Transverse colon (tissue), 4 donors: ENCODE data around the gene HRH4. TPM values are rescaled to one million over a fixed set of nuclear protein-coding genes. Genes with fewer than 3 reads are reported as not detected.

Experiments used
- DNase-seq: peaks from one replicate; pipeline ENCODE4 v3.0.0-alpha.2; 2019
- H3K27ac ChIP-seq, 4 donors: fragments of 200-600 bp; sonication (generic); 2 replicates each; pipeline ENCODE4 v1.5.1; 2016 to 2018; ENCODE audit warnings: inconsistent platforms in 4 of 4
- H3K27me3 ChIP-seq: fragments of 200-600 bp; sonication (generic); 2 replicates; pipeline ENCODE4 v1.5.1; 2017; ENCODE audit warnings: inconsistent platforms
- H3K36me3 ChIP-seq, 4 donors: fragments of 200-600 bp; sonication (generic); 2 replicates each; pipeline ENCODE4 v1.5.1; 2017 to 2019; ENCODE audit warnings: inconsistent platforms in 4 of 4
- H3K4me1 ChIP-seq, 4 donors: fragments of 200-600 bp; sonication (generic); 2 replicates each; pipeline ENCODE4 v1.5.1; 2017 to 2020; ENCODE audit warnings: inconsistent platforms in 4 of 4
- H3K4me3 ChIP-seq, 4 donors: fragments of 200-600 bp; sonication (generic); 1 replicate in 1 of 4; 2 replicates in 3 of 4; pipeline versions ENCODE4 v1.5.1 to v1.6.1; 2017 to 2019; ENCODE audit warnings: inconsistent platforms in 4 of 4
- H3K9me3 ChIP-seq, 2 donors: fragments of 200-600 bp; sonication (generic); 2 replicates each; pipeline ENCODE4 v1.5.1; 2017 to 2019; ENCODE audit warnings: inconsistent platforms in 2 of 2
- CTCF ChIP-seq, 5 experiments: fragments of 200-600 bp in 3 of 5; fragments of 450-650 bp in 2 of 5; sonication (generic) in 3 of 5; IDR thresholded peaks; 1 replicate in 2 of 5; 2 replicates in 3 of 5; pipeline ENCODE4 v1.5.1; 2016 to 2017; ENCODE audit warnings: antibody characterized with exemption in 5 of 5, inconsistent platforms in 3 of 5, mild to moderate bottlenecking in 2 of 5, moderate library complexity in 1 of 5
- EP300 ChIP-seq: sonication (generic); formaldehyde crosslinking; IDR thresholded peaks from one replicate; pipeline ENCODE4 v1.6.1; 2017; ENCODE audit warnings: antibody characterized with exemption, low read depth
- POLR2A ChIP-seq: fragments of 450-650 bp; IDR thresholded peaks from one replicate; pipeline ENCODE4 v1.6.1; 2016; ENCODE audit warnings: antibody characterized with exemption, mild to moderate bottlenecking, moderate library complexity
- POLR2AphosphoS5 ChIP-seq, 3 donors: sonication (generic); formaldehyde crosslinking; IDR thresholded peaks; one replicate each; pipeline ENCODE4 v1.6.1; 2016; ENCODE audit warnings: antibody characterized with exemption in 3 of 3
- WGBS, 2 donors: methylation state at CpG; one replicate each; pipeline ENCODE4 v1.1.5; 2018; ENCODE audit warnings: low coverage in 1 of 2; 5-methylcytosine and 5-hydroxymethylcytosine counted together
- in situ Hi-C, 4 donors: fragments of 200-750 bp; cut with MboI; loops; one replicate each; pipeline versions ENCODE4 v1.15.0 to v1.15.1; 2017; ENCODE audit warnings: low sequenced_read_pairs in 3 of 4, low pct_ligation_motif_present in 1 of 4, low pct_unique_long_range_greater_than_20kb in 1 of 4
- intact Hi-C: fragments of 100-400 bp; cut with DNase I; formaldehyde crosslinking; loops from one replicate; pipeline ENCODE4 v1.15.1; 2023; ENCODE audit warnings: low total_unique reads
- total RNA-seq, 4 donors: library from RNA; depleted of rRNA; stranded (reverse); fragments of >200 nt; gene quantifications; one replicate each; pipeline ENCODE4 v1.1.0, GENCODE V29; 2016

Gene HRH4
- total RNA-seq, 4 donors from 2014 or later, result not detected

- no peaks in the 10 kb centered on the region for H3K4me1 ChIP-seq
- H3K36me3 ChIP-seq, result no peaks in the 10 kb centered on the region
- no peak overlapping the region for H3K27ac ChIP-seq
- no peak overlapping the region for H3K4me3 ChIP-seq
- intact Hi-C loops (no loop called here), in situ Hi-C loops (loop anchor here in 2 of 4 donors (25.0 kb wide), 2 partner anchors 117 to 292 kb away; no protein-coding TSS in a partner anchor)
- 82 to 87% methylated on average over 7 of the region's 7 CpGs for WGBS, 2 donors
- H3K27me3 ChIP-seq, result no peaks in the 10 kb centered on the region
- no peak for TF ChIP-seq POLR2A
- TF ChIP-seq CTCF (IDR thresholded peaks at IDR 0.05), result no peak
- TF ChIP-seq EP300, result no peak
- no peak for TF ChIP-seq POLR2AphosphoS5 (IDR thresholded peaks at IDR 0.05)
- DNase-seq, result no peak
- no peaks in the 10 kb centered on the region for H3K9me3 ChIP-seq
Observed at GRCh38 chr18:24479371-24479770, 18.9 kb downstream of the HRH4 start.

GRCh38 chr18:24482821-24483220 lies 22.4 kb downstream of the HRH4 start:
- 87 to 96% methylated on average over 4 to 5 of the region's 5 CpGs for WGBS, 2 donors
- intact Hi-C loops, result no loop called here
- Histone ChIP-seq H3K4me1 (peaks cover 0 to 2% (median 0%) of the 10 kb centered on the region in 4 donors), H3K36me3 (no peaks in the 10 kb centered on the region), H3K27me3 (no peaks in the 10 kb centered on the region), H3K4me3 (no peak overlapping the region), H3K9me3 (no peaks in the 10 kb centered on the region), H3K27ac (no peak overlapping the region)
- in situ Hi-C loops, result loop anchor here (10.0 to 25.0 kb wide), 5 partner anchors 118 to 296 kb away; no protein-coding TSS in a partner anchor
- TF ChIP-seq CTCF (IDR thresholded peaks at IDR 0.05), result no peak
- TF ChIP-seq EP300, result no peak
- no peak for TF ChIP-seq POLR2AphosphoS5 (IDR thresholded peaks at IDR 0.05)
- TF ChIP-seq POLR2A, result no peak
- DNase-seq, result no peak

GRCh38 chr18:24485681-24486080 lies 25.2 kb downstream of the HRH4 start:
- Histone ChIP-seq H3K36me3 (no peaks in the 10 kb centered on the region), H3K9me3 (no peaks in the 10 kb centered on the region), H3K27ac (no peak overlapping the region), H3K4me3 (no peak overlapping the region), H3K4me1 (peaks cover 0 to 5% (median 0%) of the 10 kb centered on the region in 4 donors), H3K27me3 (no peaks in the 10 kb centered on the region)
- intact Hi-C loops, result loop anchor here (5.0 kb wide), 1 partner anchor 123 kb away; no protein-coding TSS in a partner anchor
- 88 to 91% methylated on average over 3 of the region's 3 CpGs for WGBS, 2 donors
- in situ Hi-C loops, result loop anchor here (5.0 to 25.0 kb wide), 7 partner anchors 118 to 298 kb away; no protein-coding TSS in a partner anchor
- no peak for DNase-seq
- TF ChIP-seq POLR2A (no peak), EP300 (no peak), POLR2AphosphoS5 (IDR thresholded peaks at IDR 0.05) (no peak), CTCF (IDR thresholded peaks at IDR 0.05) (no peak)

- TF ChIP-seq CTCF (IDR thresholded peaks at IDR 0.05) (no peak), POLR2AphosphoS5 (IDR thresholded peaks at IDR 0.05) (no peak), EP300 (no peak), POLR2A (no peak)
- peaks cover 0 to 5% (median 0%) of the 10 kb centered on the region in 4 donors for H3K4me1 ChIP-seq
- no peak overlapping the region for H3K27ac ChIP-seq
- DNase-seq, result no peak
- H3K36me3 ChIP-seq, result no peaks in the 10 kb centered on the region
- in situ Hi-C loops, result loop anchor here (5.0 to 25.0 kb wide), 7 partner anchors 119 to 299 kb away; no protein-coding TSS in a partner anchor
- intact Hi-C loops, result loop anchor here (5.0 kb wide), 1 partner anchor 124 kb away; no protein-coding TSS in a partner anchor
- H3K9me3 ChIP-seq, result no peaks in the 10 kb centered on the region
- H3K4me3 ChIP-seq, result no peak overlapping the region
- no peaks in the 10 kb centered on the region for H3K27me3 ChIP-seq
- WGBS, 2 donors, result 64 to 65% methylated on average over 9 of the region's 9 CpGs
Observed at GRCh38 chr18:24486684-24487083, 26.2 kb downstream of the HRH4 start.
